Thoracic aorta (tissue), 2 donors: ENCODE results near the gene ENTREP1. TPM values are rescaled to one million over a fixed set of nuclear protein-coding genes. Genes with fewer than 3 reads are reported as not detected.

Source experiments
- ATAC-seq: fragments of 150-250 bp; one replicate; pipeline ENCODE4 v1.8.0; 2017; ENCODE audit warnings: low read depth; ENCODE audit not compliant: insufficient number of reproducible peaks, low FRiP score
- DNase-seq: peaks from one replicate; pipeline ENCODE4 v3.0.0-alpha.2; 2020; ENCODE audit warnings: low spot score
- H3K27ac ChIP-seq, 2 donors: fragments of 200-600 bp; sonication (generic); 1 replicate in 1 of 2; 2 replicates in 1 of 2; pipeline ENCODE4 v1.5.1; 2016; ENCODE audit warnings: mild to moderate bottlenecking in 2 of 2, moderate library complexity in 2 of 2
- H3K27me3 ChIP-seq: fragments of 200-600 bp; sonication (generic); replicated peaks from 2 replicates; pipeline ENCODE4 v1.6.0; 2016; ENCODE audit warnings: mild to moderate bottlenecking; ENCODE audit not compliant: insufficient read depth
- H3K36me3 ChIP-seq: fragments of 200-600 bp; sonication (generic); one replicate; pipeline ENCODE4 v1.5.1; 2016
- H3K4me1 ChIP-seq, 2 donors: fragments of 200-600 bp; sonication (generic); 1 replicate in 1 of 2; 2 replicates in 1 of 2; pipeline versions ENCODE4 v1.5.1 to v1.6.0; 2016; ENCODE audit warnings: low read depth in 2 of 2, mild to moderate bottlenecking in 1 of 2; ENCODE audit not compliant: control insufficient read depth in 1 of 2
- H3K4me3 ChIP-seq: fragments of 200-600 bp; sonication (generic); 2 replicates; pipeline ENCODE4 v1.5.1; 2016; ENCODE audit warnings: mild to moderate bottlenecking
- H3K9me3 ChIP-seq: fragments of 200-600 bp; sonication (generic); 2 replicates; pipeline ENCODE4 v1.5.1; 2016
- total RNA-seq, 2 donors: library from RNA; depleted of rRNA; stranded (reverse); fragments of >200 nt; gene quantifications; one replicate each; pipeline versions ENCODE4 v1.1.0 to v1.2.3, GENCODE V29; 2016
- TF ChIP-seq, protein P1 (sequence below): fragments of 200-600 bp; sonication (generic); IDR thresholded peaks from one replicate; pipeline ENCODE4 v1.5.1; 2019; ENCODE audit warnings: antibody characterized with exemption

The ENTREP1 gene
- total RNA-seq, 2 donors from 2014 or later: 0.81 to 2.1 TPM

DNA sequence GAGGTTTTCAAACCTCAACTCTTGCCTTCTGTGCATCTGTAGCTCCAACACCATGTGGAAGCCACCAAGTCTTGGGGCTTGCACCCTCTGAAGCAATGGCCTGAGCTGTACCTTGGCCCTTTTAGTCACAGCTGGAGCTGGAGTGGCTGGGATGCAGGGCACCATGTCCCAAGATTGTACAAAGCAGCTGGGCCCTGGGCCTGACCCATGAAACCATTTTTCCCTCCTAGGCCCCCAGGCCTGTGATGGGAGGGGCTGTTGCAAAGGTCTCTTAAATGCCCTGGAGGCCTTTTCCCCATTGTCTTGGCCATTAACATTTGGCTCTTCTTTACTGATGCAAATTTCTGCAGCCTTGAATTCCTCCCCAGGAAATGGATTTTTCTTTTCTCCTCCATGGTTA, 11.8 kb upstream of the ENTREP1 start:
- H3K27ac ChIP-seq: no peak overlapping the region
- no peak for DNase-seq
- no peaks in the 10 kb centered on the region for H3K9me3 ChIP-seq
- ATAC-seq: no peak
- no peaks in the 10 kb centered on the region for H3K27me3 ChIP-seq
- TF ChIP-seq, protein P1, sequence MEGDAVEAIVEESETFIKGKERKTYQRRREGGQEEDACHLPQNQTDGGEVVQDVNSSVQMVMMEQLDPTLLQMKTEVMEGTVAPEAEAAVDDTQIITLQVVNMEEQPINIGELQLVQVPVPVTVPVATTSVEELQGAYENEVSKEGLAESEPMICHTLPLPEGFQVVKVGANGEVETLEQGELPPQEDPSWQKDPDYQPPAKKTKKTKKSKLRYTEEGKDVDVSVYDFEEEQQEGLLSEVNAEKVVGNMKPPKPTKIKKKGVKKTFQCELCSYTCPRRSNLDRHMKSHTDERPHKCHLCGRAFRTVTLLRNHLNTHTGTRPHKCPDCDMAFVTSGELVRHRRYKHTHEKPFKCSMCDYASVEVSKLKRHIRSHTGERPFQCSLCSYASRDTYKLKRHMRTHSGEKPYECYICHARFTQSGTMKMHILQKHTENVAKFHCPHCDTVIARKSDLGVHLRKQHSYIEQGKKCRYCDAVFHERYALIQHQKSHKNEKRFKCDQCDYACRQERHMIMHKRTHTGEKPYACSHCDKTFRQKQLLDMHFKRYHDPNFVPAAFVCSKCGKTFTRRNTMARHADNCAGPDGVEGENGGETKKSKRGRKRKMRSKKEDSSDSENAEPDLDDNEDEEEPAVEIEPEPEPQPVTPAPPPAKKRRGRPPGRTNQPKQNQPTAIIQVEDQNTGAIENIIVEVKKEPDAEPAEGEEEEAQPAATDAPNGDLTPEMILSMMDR: no peak
- H3K4me1 ChIP-seq: no peaks in the 10 kb centered on the region
- H3K4me3 ChIP-seq: no peak overlapping the region
- no peaks in the 10 kb centered on the region for H3K36me3 ChIP-seq

DNA sequence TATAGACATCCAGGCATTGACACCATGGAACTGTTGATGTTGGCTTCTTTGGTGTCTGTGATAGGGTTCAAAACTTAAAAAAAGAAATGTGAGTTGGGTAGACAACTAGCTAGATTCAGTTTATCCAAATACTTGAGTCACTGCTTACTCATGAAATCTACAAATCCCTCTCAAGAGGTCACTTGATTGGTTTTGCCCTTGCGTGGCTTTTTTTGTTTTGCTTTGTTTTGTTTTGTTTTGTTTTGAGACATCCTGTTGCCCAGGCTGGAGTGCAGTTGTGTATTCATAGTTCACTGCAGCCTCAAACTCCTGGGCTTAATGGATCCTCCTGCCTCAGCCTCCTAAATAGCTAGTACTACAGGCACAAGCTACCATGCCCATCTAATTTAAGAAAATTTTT, 10.5 kb upstream of the ENTREP1 start:
- Histone ChIP-seq H3K4me3 (no peak overlapping the region), H3K27ac (no peak overlapping the region), H3K27me3 (no peaks in the 10 kb centered on the region), H3K36me3 (no peaks in the 10 kb centered on the region), H3K4me1 (no peaks in the 10 kb centered on the region), H3K9me3 (no peaks in the 10 kb centered on the region)
- DNase-seq (no peak), ATAC-seq (no peak)
- TF ChIP-seq, protein P1: no peak

DNA sequence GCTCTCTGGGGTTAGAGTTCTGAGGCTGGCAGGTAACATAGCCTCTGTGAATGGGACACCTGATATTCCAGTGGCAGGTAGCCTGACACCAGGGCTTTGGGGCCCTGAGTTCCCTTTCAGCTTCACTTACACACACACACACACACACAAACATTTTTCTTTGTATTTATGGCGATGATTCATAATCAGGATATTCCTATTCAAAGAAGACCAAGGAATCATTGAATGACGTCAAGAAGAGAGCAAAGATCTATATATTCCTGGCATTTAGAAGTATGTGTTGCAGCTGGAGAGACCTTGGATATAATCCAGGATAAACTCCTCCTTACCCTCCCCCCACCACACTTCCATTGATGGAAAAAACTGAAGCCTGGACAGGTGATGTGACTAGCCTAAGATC, 7.9 kb upstream of the ENTREP1 start:
- Histone ChIP-seq H3K36me3 (no peaks in the 10 kb centered on the region), H3K27me3 (no peaks in the 10 kb centered on the region), H3K27ac (no peak overlapping the region), H3K9me3 (no peaks in the 10 kb centered on the region), H3K4me3 (no peak overlapping the region), H3K4me1 (no peaks in the 10 kb centered on the region)
- ATAC-seq: no peak
- DNase-seq: no peak
- TF ChIP-seq, protein P1: no peak

DNA sequence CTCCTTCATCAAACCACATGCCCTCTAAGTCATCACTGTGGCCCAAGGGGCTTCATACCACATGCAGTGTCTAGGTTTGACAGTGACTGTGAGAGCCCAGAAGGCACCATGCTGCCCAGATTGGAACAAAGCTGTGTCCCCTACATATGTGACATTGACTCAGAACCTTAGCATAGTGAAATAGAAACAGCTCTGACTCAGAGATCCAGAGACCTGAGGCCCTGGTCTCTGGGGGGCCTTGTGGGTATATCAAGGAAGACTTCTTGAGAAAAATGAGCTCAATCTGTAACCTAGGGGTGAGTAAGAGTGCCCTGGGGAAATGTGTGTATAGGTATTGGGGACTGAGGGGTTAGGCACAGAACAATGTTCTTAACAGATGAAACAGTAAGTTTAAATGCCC, 7.1 kb upstream of the ENTREP1 start:
- no peak for ATAC-seq

DNA sequence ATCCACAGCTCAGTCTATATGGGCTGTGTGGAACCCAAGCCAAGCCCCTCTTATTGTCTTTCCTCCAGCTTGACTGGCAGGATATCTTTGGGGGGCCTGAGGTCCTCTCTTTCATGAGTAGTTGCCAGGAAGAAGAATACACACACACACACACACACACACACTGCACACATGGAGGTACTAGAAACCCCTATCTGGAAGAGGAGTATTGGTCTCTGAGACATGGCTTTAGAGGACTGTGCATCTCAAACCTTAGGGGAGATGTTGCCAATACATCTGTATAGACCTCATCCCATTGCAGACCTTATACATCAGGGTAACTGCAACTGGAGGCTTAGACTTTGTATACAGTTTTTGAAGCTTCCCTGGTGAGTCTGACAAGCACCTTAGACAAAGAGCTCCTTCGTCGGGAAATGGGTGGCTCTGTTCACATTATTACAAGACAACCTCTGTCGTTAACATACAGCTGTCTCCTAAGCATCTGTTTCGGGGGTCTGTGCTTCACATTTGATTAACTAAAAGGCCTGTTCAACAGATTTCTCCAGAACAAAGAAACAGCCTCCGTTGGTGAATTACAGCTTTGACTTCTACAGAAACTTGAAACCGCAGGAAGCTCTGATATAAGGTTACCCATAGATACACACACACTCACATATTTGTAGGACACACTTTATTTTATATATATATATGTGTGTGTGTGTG, 5.5 kb upstream of the ENTREP1 start:
- Histone ChIP-seq H3K4me1 (no peaks in the 10 kb centered on the region), H3K4me3 (no peak overlapping the region), H3K27me3 (no peaks in the 10 kb centered on the region), H3K36me3 (no peaks in the 10 kb centered on the region), H3K27ac (no peak overlapping the region), H3K9me3 (no peaks in the 10 kb centered on the region)
- no peak for DNase-seq
- TF ChIP-seq, protein P1: no peak
- no peak for ATAC-seq

More for the DNA sequence above, 7.1 kb upstream of the ENTREP1 start:
- H3K4me1 ChIP-seq: no peaks in the 10 kb centered on the region
- H3K36me3 ChIP-seq: no peaks in the 10 kb centered on the region
- no peak overlapping the region for H3K4me3 ChIP-seq
- no peak for DNase-seq
- H3K27me3 ChIP-seq: no peaks in the 10 kb centered on the region
- TF ChIP-seq, protein P1: no peak
- no peak overlapping the region for H3K27ac ChIP-seq
- H3K9me3 ChIP-seq: no peaks in the 10 kb centered on the region
